Transverse colon (tissue), 4 donors: ENCODE data around the gene PARM1.

Experiments used
- CTCF ChIP-seq, 5 experiments: fragments of 200-600 bp in 3 of 5; fragments of 450-650 bp in 2 of 5; sonication (generic) in 3 of 5; IDR thresholded peaks; 1 replicate in 2 of 5; 2 replicates in 3 of 5; pipeline ENCODE4 v1.5.1; 2016 to 2017; ENCODE audit warnings: antibody characterized with exemption in 5 of 5, inconsistent platforms in 3 of 5, mild to moderate bottlenecking in 2 of 5, moderate library complexity in 1 of 5
- POLR2A ChIP-seq: fragments of 450-650 bp; IDR thresholded peaks from one replicate; pipeline ENCODE4 v1.6.1; 2016; ENCODE audit warnings: antibody characterized with exemption, mild to moderate bottlenecking, moderate library complexity
- POLR2AphosphoS5 ChIP-seq, 3 donors: sonication (generic); formaldehyde crosslinking; IDR thresholded peaks; one replicate each; pipeline ENCODE4 v1.6.1; 2016; ENCODE audit warnings: antibody characterized with exemption in 3 of 3

- TF ChIP-seq CTCF (IDR thresholded peaks at IDR 0.05) (no peak), POLR2A (no peak), POLR2AphosphoS5 (IDR thresholded peaks at IDR 0.05) (no peak)
Observed at GRCh38 chr4:74968456-74969164, 35.7 kb downstream of the PARM1 start.
